H1 (cell line): ENCODE results near the gene RAD54L. TPM values are rescaled to one million over a fixed set of nuclear protein-coding genes. Genes with fewer than 3 reads are reported as not detected.

ENCODE experiments used
- GABPA ChIP-seq: IDR thresholded peaks from 2 replicates; pipeline ENCODE4 v1.6.1; 2011; ENCODE audit warnings: mild to moderate bottlenecking, low read length, moderate library complexity, borderline replicate concordance; ENCODE audit not compliant: insufficient read depth
- polyA plus RNA-seq, 7 experiments: library from polyadenylated mRNA; depleted of rRNA in 3 of 7; stranded (reverse) in 5 of 7; unstranded in 2 of 7; fragments of >200 nt in 5 of 7; fragments of 200-250 nt in 2 of 7; gene quantifications; 1 replicate in 5 of 7; 2 replicates in 1 of 7; 4 replicates in 1 of 7; pipeline versions ENCODE4 v1.2.1 to v1.2.3, GENCODE V29; 2011 to 2013; ENCODE audit warnings: missing spikeins in 2 of 7, mixed read lengths in 2 of 7
- total RNA-seq: library from RNA; stranded (reverse); fragmentation: NEBNext Ultra II Directional; extraction: Animal tissue kit (Norgen Biotek cat#: 25700); gene quantifications from 2 replicates; pipeline ENCODE4 v1.2.1, GENCODE V29; 2021

The RAD54L gene
- total and polyA plus RNA-seq, 2 of the 8 experiments (the other 6 are each of a cell fraction or from before 2014, with no cell fraction given), result 43.5 to 50.3 TPM

DNA sequence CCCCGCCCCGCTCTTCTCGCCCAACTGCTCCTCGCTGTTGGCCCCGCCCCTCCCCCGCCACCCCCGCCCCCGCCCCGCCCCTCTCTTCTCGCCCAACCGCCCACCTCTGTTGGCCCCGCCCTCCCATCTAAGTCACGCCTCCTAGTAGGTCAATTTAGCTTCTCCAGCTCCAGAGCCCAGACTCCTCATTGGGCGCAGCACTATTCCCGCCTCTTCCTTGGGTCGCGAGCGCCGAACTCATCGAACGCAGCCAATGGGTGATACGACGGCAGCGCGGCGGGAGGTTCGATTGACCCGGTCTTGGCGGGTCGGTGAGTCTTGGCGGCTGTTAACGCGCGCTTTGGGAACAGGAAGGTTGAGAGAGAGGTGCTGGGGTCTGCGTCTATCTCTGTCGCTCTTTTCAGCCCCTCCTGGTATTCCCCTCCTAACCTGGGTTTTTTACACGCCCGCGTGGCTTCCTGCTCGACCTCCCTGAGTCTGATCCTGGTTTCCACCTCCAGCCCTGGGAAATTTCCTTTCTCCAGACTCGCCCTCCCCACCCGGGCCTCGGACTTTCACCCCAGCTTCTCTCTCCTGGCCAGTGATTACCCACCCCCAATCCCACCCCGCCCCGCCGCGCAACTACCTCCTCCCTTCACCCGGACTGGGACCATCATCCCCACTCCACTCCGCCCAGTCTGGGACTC is at the start of gene RAD54L (continued):
- TF ChIP-seq GABPA, result no peak
